A673 (cell line): ENCODE measurements around the gene PSMA7. TPM values are rescaled to one million over a fixed set of nuclear protein-coding genes. Genes with fewer than 3 reads are reported as not detected.

Source experiments
- BruUV-seq: library from RNA; stranded (reverse); fragments of 400-500 nt; replicated peaks from 2 replicates; lab custom pipeline; 2021; lab: Mats Ljungman, UMichigan
- CTCF ChIA-PET: fragments of 300-600 bp; sonication (Branson Sonifier 250); formaldehyde crosslinking; loops from one replicate; lab custom pipeline; 2022; ENCODE audit warnings: antibody characterized with exemption; lab: Charles Lee
- POLR2A ChIA-PET: fragments of 300-600 bp; sonication (Branson Sonifier 250); formaldehyde crosslinking; loops from one replicate; lab custom pipeline; 2022; ENCODE audit warnings: antibody characterized with exemption; ENCODE audit not compliant: low non-redundant PET; lab: Charles Lee
- DNase-seq: peaks from one replicate; pipeline ENCODE4 v3.0.0-alpha.2; 2015; ENCODE audit warnings: low spot score
- H3K27ac ChIP-seq: fragments of 200-600 bp; sonication (generic); 2 replicates; pipeline ENCODE4 v1.5.1; 2016; ENCODE audit warnings: mixed run types, low read depth, mild to moderate bottlenecking, mixed read lengths, antibody characterized with exemption, low read length; ENCODE audit not compliant: poor library complexity, severe bottlenecking
- H3K27me3 ChIP-seq: fragments of 200-600 bp; sonication (generic); replicated peaks from 2 replicates; pipeline ENCODE4 v1.6.1; 2017; ENCODE audit warnings: mixed run types, low read depth, mild to moderate bottlenecking, mixed read lengths, antibody characterized with exemption, low read length; ENCODE audit not compliant: insufficient read depth, poor library complexity
- H3K36me3 ChIP-seq: fragments of 200-600 bp; sonication (generic); 2 replicates; pipeline ENCODE4 v1.6.1; 2016; ENCODE audit warnings: mixed run types, mild to moderate bottlenecking, mixed read lengths, antibody characterized with exemption, low read length; ENCODE audit not compliant: insufficient read depth, poor library complexity, severe bottlenecking
- H3K4me1 ChIP-seq: fragments of 200-600 bp; sonication (generic); 2 replicates; pipeline ENCODE4 v1.6.1; 2017; ENCODE audit warnings: mixed run types, mild to moderate bottlenecking, mixed read lengths, antibody characterized with exemption, low read length; ENCODE audit not compliant: insufficient read depth, poor library complexity, severe bottlenecking
- H3K4me3 ChIP-seq: fragments of 200-600 bp; sonication (generic); 2 replicates; pipeline ENCODE4 v1.5.1; 2016; ENCODE audit warnings: low read depth, mixed run types, mild to moderate bottlenecking, mixed read lengths, low read length; ENCODE audit not compliant: poor library complexity, severe bottlenecking
- H3K9me3 ChIP-seq: fragments of 200-600 bp; sonication (generic); 2 replicates; pipeline ENCODE4 v1.6.1; 2016; ENCODE audit warnings: mixed run types, low read depth, mild to moderate bottlenecking, mixed read lengths, antibody characterized with exemption, low read length; ENCODE audit not compliant: poor library complexity, severe bottlenecking
- CTCF ChIP-seq: fragments of 300-800, 200-600 bp; sonication (generic); conservative IDR thresholded peaks from 2 replicates; pipeline ENCODE4 v1.5.1; 2017; ENCODE audit warnings: low read depth, mild to moderate bottlenecking, antibody characterized with exemption, low read length, moderate library complexity, mixed read lengths
- EZH2 ChIP-seq: fragments of 200-600 bp; sonication (generic); IDR thresholded peaks from 2 replicates; pipeline ENCODE4 v1.6.1; 2017; ENCODE audit warnings: borderline replicate concordance, low read depth, mild to moderate bottlenecking, mixed read lengths, antibody characterized with exemption, low read length; ENCODE audit not compliant: poor library complexity, severe bottlenecking
- intact Hi-C: fragments of 100-400 bp; cut with micrococcal nuclease; formaldehyde crosslinking; loops from one replicate; pipeline ENCODE4 v1.10.0; 2022; ENCODE audit not compliant: unreplicated experiment
- total RNA-seq: library from RNA; stranded (reverse); gene quantifications from 2 replicates; pipeline ENCODE4 v1.2.3, GENCODE V29; 2021

The PSMA7 gene
- total RNA-seq, 1 experiment from 2014 or later: 593 TPM

- Histone ChIP-seq H3K4me1 (peaks cover 10% of the 10 kb centered on the region), H3K27me3 (no peaks in the 10 kb centered on the region), H3K4me3 (no peak overlapping the region), H3K9me3 (no peaks in the 10 kb centered on the region), H3K36me3 (peaks cover 43% of the 10 kb centered on the region), H3K27ac (peak overlapping the region; percentile 37)
- no peak for TF ChIP-seq EZH2
- TF ChIP-seq CTCF: no peak
- DNase-seq: peak; percentile 57
- CTCF ChIA-PET: no interaction called here
- POLR2A ChIA-PET: no interaction called here
- intact Hi-C loops: no loop called here
- BruUV-seq: no TSS peak
These were observed 22.7 kb upstream of the PSMA7 start for GRCh38 chr20:62165762-62166399.

GRCh38 chr20:62164879-62165761 lies 21.9 kb upstream of the PSMA7 start:
- Histone ChIP-seq H3K27ac (no peak overlapping the region), H3K9me3 (no peaks in the 10 kb centered on the region), H3K27me3 (no peaks in the 10 kb centered on the region), H3K4me3 (no peak overlapping the region), H3K4me1 (peaks cover 10% of the 10 kb centered on the region), H3K36me3 (peaks cover 48% of the 10 kb centered on the region)
- POLR2A ChIA-PET: no interaction called here
- intact Hi-C loops: no loop called here
- TF ChIP-seq CTCF (no peak), EZH2 (no peak)
- no TSS peak for BruUV-seq
- no peak for DNase-seq
- CTCF ChIA-PET: no interaction called here

GRCh38 chr20:62163986-62164762 lies 21.0 kb upstream of the PSMA7 start:
- Histone ChIP-seq H3K27me3 (no peaks in the 10 kb centered on the region), H3K4me3 (no peak overlapping the region), H3K27ac (no peak overlapping the region), H3K9me3 (no peaks in the 10 kb centered on the region), H3K4me1 (peaks cover 10% of the 10 kb centered on the region), H3K36me3 (peaks cover 46% of the 10 kb centered on the region)
- no peak for DNase-seq
- CTCF ChIA-PET: no interaction called here
- BruUV-seq: no TSS peak
- TF ChIP-seq EZH2 (no peak), CTCF (no peak)
- POLR2A ChIA-PET: interaction anchor here (0.5 kb wide), 1 partner anchor 118 kb away, joined by 3 read pairs; no protein-coding TSS in a partner anchor
- intact Hi-C loops: no loop called here
